OCI-LY7 (cell line): ENCODE data around the gene ANKRD1. TPM values are rescaled to one million over a fixed set of nuclear protein-coding genes. Genes with fewer than 3 reads are reported as not detected.

Source experiments
- BruUV-seq: library from RNA; stranded (reverse); fragments of 400-500 nt; replicated peaks from 2 replicates; lab custom pipeline; 2021; lab: Mats Ljungman, UMichigan
- CTCF ChIA-PET: fragments of 300-600 bp; sonication (Branson Sonifier 250); formaldehyde crosslinking; loops from one replicate; lab custom pipeline; 2022; ENCODE audit warnings: antibody characterized with exemption; ENCODE audit not compliant: unreplicated experiment; lab: Charles Lee
- POLR2A ChIA-PET: fragments of 300-600 bp; sonication (Branson Sonifier 250); formaldehyde crosslinking; loops from one replicate; lab custom pipeline; 2022; ENCODE audit warnings: antibody characterized with exemption; lab: Charles Lee
- DNase-seq: peaks from one replicate; pipeline ENCODE4 v3.0.0-alpha.2; 2015; ENCODE audit warnings: low spot score
- H2AFZ ChIP-seq: fragments of 200-600 bp; sonication (generic), shearing (Covaris generic); 2 replicates; pipeline ENCODE4 v1.6.1; 2014; ENCODE audit warnings: mild to moderate bottlenecking, antibody characterized with exemption, low read length, moderate library complexity
- H3K27ac ChIP-seq: fragments of 200-600 bp; sonication (generic); 2 replicates; pipeline ENCODE4 v1.5.1; 2014; ENCODE audit warnings: mixed run types, low read depth, mild to moderate bottlenecking, moderate library complexity, low read length, inconsistent platforms; ENCODE audit not compliant: poor library complexity, severe bottlenecking
- H3K36me3 ChIP-seq: fragments of 200-600 bp; sonication (generic); 2 replicates; pipeline ENCODE4 v1.6.1; 2014; ENCODE audit warnings: mild to moderate bottlenecking, antibody characterized with exemption, low read length, moderate library complexity, mixed read lengths; ENCODE audit not compliant: insufficient read depth
- H3K4me1 ChIP-seq: fragments of 200-600 bp; sonication (generic); 2 replicates; pipeline ENCODE4 v1.5.1; 2014; ENCODE audit warnings: mild to moderate bottlenecking, low read length; ENCODE audit not compliant: insufficient read depth, poor library complexity, severe bottlenecking
- H3K4me2 ChIP-seq: fragments of 200-600 bp; sonication (generic); 2 replicates; pipeline ENCODE4 v1.6.1; 2014; ENCODE audit warnings: mild to moderate bottlenecking, low read length
- H3K4me3 ChIP-seq: fragments of 200-600 bp; sonication (generic); 2 replicates; pipeline ENCODE4 v1.5.1; 2014; ENCODE audit warnings: mild to moderate bottlenecking, low read depth, low read length; ENCODE audit not compliant: poor library complexity, severe bottlenecking
- H3K79me2 ChIP-seq: fragments of 200-600 bp; sonication (generic); 2 replicates; pipeline ENCODE4 v1.6.1; 2016; ENCODE audit warnings: low read depth, mild to moderate bottlenecking, low read length, moderate library complexity, mixed read lengths; ENCODE audit not compliant: insufficient read depth
- H3K9me2 ChIP-seq: fragments of 200-600 bp; sonication (generic); 2 replicates; pipeline ENCODE4 v1.6.1; 2016; ENCODE audit warnings: mild to moderate bottlenecking, low read length, mixed read lengths; ENCODE audit not compliant: insufficient read depth
- H3K9me3 ChIP-seq: fragments of 200-600 bp; sonication (generic); 2 replicates; pipeline ENCODE4 v1.6.1; 2014; ENCODE audit warnings: mild to moderate bottlenecking, mixed run types, low read length, mixed read lengths
- H4K20me1 ChIP-seq: fragments of 200-600 bp; sonication (generic); 2 replicates; pipeline ENCODE4 v1.6.1; 2014; ENCODE audit warnings: mild to moderate bottlenecking, antibody characterized with exemption, low read length, moderate library complexity, mixed read lengths; ENCODE audit not compliant: insufficient read depth
- CTCF ChIP-seq: fragments of 200-600 bp; sonication (generic); conservative IDR thresholded peaks from 2 replicates; pipeline ENCODE4 v1.5.1; 2014; ENCODE audit warnings: mild to moderate bottlenecking, antibody characterized with exemption, low read length, moderate library complexity, mixed read lengths
- EZH2phosphoT487 ChIP-seq: fragments of 200-600 bp; sonication (generic); IDR thresholded peaks from 2 replicates; pipeline ENCODE4 v1.6.1; 2018; ENCODE audit warnings: low read depth, borderline replicate concordance, mild to moderate bottlenecking, mixed run types, antibody characterized with exemption, low read length, moderate library complexity, mixed read lengths
- intact Hi-C: fragments of 100-400 bp; cut with micrococcal nuclease; formaldehyde crosslinking; loops from one replicate; pipeline ENCODE4 v1.10.0; 2022; ENCODE audit not compliant: unreplicated experiment
- total RNA-seq, 2 experiments: library from RNA; depleted of rRNA in 1 of 2; stranded (reverse); fragments of >200 nt in 1 of 2; shearing (Covaris generic) in 1 of 2; gene quantifications; 2 replicates each; pipeline ENCODE4 v1.2.3, GENCODE V29; 2014 to 2022

Gene ANKRD1
- total RNA-seq, 2 experiments from 2014 or later = not detected

GRCh38 chr10:90937645-90938258 is 16.9 kb upstream of the ANKRD1 start:
- POLR2A ChIA-PET = no interaction called here
- Histone ChIP-seq H3K27ac (no peak overlapping the region), H3K9me2 (no peaks in the 10 kb centered on the region), H3K4me2 (no peak overlapping the region), H3K9me3 (no peaks in the 10 kb centered on the region), H3K4me3 (no peak overlapping the region), H3K79me2 (no peaks in the 10 kb centered on the region), H2AFZ (no peak overlapping the region), H3K36me3 (no peaks in the 10 kb centered on the region), H3K4me1 (no peaks in the 10 kb centered on the region), H4K20me1 (no peaks in the 10 kb centered on the region)
- no TSS peak for BruUV-seq
- no peak for DNase-seq
- CTCF ChIA-PET = no interaction called here
- TF ChIP-seq EZH2phosphoT487 (no peak), CTCF (no peak)
- intact Hi-C loops = no loop called here

GRCh38 chr10:90936276-90936659 is 15.4 kb upstream of the ANKRD1 start:
- H3K4me3 ChIP-seq = no peak overlapping the region
- H3K79me2 ChIP-seq = no peaks in the 10 kb centered on the region
- H4K20me1 ChIP-seq = no peaks in the 10 kb centered on the region
- no peak for DNase-seq
- no peak overlapping the region for H3K27ac ChIP-seq
- H3K9me3 ChIP-seq = no peaks in the 10 kb centered on the region
- ChIA-PET POLR2A (interaction anchor here (0.8 kb wide), 1 partner anchor 321 kb away, joined by 3 read pairs; no protein-coding TSS in a partner anchor), CTCF (no interaction called here)
- intact Hi-C loops = no loop called here
- no peaks in the 10 kb centered on the region for H3K9me2 ChIP-seq
- no peaks in the 10 kb centered on the region for H3K4me1 ChIP-seq
- no peaks in the 10 kb centered on the region for H3K36me3 ChIP-seq
- no TSS peak for BruUV-seq
- no peak overlapping the region for H2AFZ ChIP-seq
- no peak overlapping the region for H3K4me2 ChIP-seq
- no peak for TF ChIP-seq EZH2phosphoT487

- ChIA-PET POLR2A (interaction anchor here (0.8 kb wide), 1 partner anchor 321 kb away, joined by 3 read pairs; no protein-coding TSS in a partner anchor), CTCF (no interaction called here)
- no peak overlapping the region for H3K4me3 ChIP-seq
- H3K27ac ChIP-seq = no peak overlapping the region
- no peaks in the 10 kb centered on the region for H3K9me3 ChIP-seq
- DNase-seq = no peak
- intact Hi-C loops = no loop called here
- TF ChIP-seq CTCF (no peak), EZH2phosphoT487 (no peak)
- H3K4me2 ChIP-seq = no peak overlapping the region
- no peaks in the 10 kb centered on the region for H4K20me1 ChIP-seq
- H3K4me1 ChIP-seq = no peaks in the 10 kb centered on the region
- no peak overlapping the region for H2AFZ ChIP-seq
- H3K9me2 ChIP-seq = no peaks in the 10 kb centered on the region
- H3K36me3 ChIP-seq = no peaks in the 10 kb centered on the region
- H3K79me2 ChIP-seq = no peaks in the 10 kb centered on the region
- no TSS peak for BruUV-seq
Observed at GRCh38 chr10:90935581-90936275, 14.8 kb upstream of the ANKRD1 start.
